ENCODE data around the gene CDH13. TPM values are rescaled to one million over a fixed set of nuclear protein-coding genes. Genes with fewer than 3 reads are reported as not detected.
A peak's percentile ranks its signal among the peaks of the same experiment; 100 is the strongest.

CDH13 gene
- polyA plus RNA-seq, 5 donors = 2.5 to 4.6 (median 3.3) TPM

GRCh38 chr16:82685526-82685925 is 58.8 kb downstream of the CDH13 start:
- no peak for DNase-seq

- no peak for DNase-seq
These were observed 67.6 kb downstream of the CDH13 start for GRCh38 chr16:82694239-82694874.

DNA sequence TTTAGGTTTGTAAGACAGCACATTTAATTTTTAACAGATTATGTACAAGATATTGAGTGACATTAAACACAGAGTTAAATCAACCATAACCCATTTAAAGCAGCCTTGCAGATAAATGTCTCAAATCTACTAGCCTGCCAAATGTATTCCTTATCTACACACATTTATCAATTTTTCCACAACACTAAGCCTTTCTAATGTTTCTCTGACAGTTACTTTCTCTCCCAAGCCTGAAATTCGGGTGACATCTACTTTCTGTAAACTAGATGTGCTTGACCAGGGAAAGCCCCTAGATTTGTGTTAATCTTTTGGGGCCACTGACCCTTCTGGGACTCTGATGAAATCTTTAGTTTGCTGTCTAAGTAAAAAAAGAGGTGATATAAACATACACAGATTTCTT is 69.0 kb downstream of the CDH13 start:
- no peak for DNase-seq

DNA sequence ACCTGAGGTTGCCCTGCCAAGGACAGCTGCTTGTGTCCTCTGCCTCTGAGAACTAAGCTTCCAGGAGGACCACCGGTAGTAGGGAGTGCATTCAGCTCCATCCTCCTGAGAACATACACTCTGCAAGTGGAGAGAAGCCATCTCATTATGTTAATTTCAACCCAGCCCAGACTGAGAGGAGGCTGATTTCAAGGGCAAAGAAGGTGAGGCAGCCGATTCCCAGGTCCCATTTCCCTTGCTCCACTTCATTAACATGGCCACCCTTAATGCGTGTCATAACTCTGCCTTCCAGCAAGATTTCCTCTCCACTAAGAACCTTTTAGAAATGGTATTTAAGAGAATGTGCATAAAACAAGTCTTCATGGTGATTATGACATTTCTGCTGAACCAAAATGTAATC is 72.5 kb downstream of the CDH13 start:
- DNase-seq = no peak

DNA sequence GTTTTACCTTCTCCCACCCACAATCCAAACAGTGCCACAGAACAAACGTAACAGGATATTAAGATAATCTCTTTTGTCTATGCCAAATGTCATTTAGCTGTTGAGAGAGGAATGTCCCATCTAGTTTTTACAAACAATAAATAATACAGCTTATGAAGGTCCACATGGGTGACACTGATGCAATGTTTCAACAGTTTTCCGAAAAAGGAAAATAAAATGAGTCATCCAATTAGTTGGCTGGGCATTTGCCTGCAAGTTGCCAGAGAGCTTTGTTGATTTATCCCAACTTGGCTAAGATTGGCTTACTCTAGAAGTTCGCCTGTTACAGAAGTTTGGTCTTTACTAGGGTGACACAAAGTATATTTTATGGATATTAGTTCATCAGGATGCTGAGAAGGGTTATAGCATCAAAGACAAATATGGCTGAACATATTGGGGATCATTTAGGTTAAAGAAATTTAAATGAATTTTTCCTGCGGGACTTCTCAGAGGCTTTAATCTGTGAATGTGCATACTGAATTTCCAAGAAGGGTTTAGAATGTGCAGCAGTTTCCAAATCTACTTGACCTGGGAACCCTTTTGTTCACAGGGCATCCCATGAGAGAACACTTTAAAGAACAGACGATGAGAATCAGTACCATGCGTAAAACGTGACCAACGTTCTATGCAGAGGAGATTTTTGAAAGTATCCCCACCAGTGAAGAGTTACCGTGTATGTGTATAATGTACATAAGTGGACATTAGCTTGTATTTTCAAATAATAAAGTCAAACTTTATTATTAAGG is 73.1 kb downstream of the CDH13 start:
- no peak for DNase-seq

GRCh38 chr16:82700541-82701235 is 73.9 kb downstream of the CDH13 start:
- no peak for DNase-seq

GRCh38 chr16:82701442-82701955 is 74.7 kb downstream of the CDH13 start:
- DNase-seq = no peak

DNA sequence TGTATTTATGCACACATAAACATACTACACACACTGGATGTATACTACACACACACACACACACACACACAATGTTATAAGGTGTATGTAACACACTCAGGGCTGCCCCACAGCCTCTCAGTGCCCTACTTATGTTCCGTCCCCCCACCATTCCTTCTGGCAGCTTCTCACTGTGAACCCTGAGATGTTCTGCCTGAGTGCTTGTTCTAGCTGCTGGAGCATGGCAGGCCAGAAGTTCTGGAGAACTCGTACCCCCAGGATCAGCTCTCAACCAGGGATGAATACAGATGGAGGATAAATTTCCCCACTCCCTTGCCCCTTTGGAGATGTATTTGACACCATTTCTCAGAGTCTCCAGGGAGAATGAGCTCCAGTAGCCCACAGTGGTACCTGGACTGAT is 76.4 kb downstream of the CDH13 start:
- DNase-seq = no peak

DNA sequence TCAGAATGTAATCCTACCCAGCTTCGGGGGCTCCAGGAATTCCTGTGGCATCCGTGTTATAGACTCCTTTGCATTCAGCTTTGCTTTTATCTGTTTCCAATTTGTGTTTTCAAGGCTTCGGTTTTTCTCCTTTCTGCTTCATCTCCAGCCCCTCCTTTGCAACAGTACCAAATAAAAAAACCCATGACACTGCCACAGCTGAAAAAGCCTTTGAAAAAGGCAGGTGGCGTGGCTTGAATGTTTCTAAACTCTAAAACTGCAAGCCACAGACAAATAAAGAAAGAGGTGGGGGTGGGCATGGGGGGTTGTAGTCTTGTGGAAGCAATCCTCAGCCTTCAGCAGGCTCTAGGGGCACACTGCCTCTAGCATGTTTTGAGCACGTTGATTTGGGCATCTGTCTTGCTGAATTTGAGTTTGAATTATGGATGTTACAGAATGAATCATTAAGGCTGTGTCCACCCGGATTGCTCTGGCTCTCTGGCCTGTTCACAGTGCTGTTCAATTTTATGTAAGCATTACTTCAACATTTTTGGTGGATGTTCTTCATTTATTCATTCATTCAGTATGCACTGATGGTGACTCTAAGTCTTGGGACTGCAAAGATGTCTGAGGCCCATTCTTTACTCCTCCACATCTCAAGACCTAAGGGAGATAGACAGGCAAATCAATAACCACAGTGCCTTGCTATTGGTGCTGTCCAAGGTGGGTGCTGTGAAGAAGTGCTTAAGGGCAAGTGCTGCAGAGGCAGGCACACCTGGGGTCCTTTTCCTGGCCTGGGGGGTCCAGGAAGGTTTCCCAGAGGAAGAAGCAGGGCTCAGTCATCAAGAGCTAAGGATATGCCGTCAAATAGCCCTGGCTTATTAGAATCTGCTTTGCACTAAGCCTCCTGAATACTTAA is 77.4 kb downstream of the CDH13 start:
- no peak for DNase-seq

- DNase-seq = no peak
These were observed 83.2 kb downstream of the CDH13 start for GRCh38 chr16:82709987-82710386.

DNA sequence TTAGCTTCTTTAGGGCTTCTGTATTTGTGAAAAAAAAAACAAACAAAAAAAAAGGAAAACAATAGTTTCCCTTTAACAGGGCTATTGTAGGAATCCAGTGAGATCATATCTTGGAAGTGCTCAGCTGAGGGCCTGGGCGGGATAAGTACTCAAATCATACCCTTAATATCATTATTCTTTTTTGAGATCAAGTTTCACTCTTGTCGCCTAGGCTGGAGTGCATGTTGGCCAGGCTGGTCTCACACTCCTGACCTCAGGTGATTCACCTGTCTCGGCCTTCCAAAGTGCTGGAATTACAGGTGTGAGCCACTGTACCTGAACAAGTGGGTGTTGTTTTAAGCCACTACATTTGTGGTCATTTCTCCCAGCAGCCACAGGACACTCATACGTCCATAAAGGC is 87.0 kb downstream of the CDH13 start:
- DNase-seq = no peak

DNA sequence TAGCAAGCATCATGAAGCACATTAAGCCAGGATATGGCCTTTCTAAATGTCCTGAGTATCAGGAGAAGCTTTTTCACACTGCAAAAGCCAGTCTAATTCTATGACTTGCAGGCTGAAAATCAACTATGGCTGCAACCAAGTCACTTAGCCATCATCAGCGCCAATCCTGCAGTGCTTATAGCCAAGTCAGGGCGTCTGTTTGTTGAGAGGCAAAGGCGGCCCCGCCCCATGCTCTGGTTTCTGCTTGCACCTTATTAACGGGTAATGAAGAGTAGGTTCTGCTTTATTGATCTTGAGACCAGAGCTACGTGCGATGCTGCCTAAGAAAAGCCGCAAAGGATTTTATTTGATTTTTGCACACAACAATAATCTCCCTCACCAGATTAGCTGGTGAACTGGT is 88.4 kb downstream of the CDH13 start:
- DNase-seq = no peak

DNA sequence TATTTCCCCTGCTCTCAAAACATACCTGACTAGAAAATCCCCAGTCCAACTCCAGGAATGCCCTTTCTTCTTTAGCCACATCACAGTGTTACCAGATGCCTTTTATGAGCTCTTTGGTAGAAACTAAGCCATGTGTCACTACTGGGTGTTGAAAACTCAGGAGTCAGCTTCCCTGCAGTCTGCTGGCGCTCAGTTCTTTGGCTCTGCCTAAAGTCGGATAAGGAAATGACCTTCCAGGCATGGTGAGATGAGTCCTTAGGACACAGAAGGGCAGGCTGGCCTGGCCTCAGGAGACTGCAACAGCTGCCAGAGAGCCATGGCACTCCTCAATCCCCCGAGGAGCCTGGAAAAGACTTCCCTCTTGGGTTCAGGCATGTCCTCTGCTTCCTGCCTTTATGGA is 89.1 kb downstream of the CDH13 start:
- DNase-seq = no peak

DNA sequence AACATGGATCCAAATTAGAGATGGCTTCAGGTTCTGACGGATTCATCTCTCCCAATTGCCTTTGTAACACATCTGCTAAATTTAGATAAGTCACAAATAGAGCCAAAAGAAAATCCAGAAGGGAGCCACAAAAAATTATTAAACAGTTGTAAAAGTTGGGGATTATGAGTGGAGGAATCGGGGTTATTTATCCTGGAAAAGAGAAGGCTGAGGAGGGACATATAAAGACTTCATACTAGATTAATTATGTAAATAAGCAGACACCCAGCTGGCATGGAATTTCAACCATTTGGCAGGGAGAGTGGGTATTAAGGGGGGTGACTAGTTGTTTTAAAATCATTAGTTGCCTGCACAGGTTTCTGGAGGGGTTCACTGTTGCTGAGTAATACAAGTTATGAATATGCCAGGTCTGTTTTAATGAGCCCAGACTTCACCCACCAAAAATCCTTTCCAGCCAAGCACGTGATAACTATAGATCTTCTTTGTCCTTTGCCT is 89.6 kb downstream of the CDH13 start:
- no peak for DNase-seq

GRCh38 chr16:82720414-82720813 is 93.6 kb downstream of the CDH13 start:
- no peak for DNase-seq

GRCh38 chr16:82726306-82726705 is 99.5 kb downstream of the CDH13 start:
- DNase-seq = no peak

DNA sequence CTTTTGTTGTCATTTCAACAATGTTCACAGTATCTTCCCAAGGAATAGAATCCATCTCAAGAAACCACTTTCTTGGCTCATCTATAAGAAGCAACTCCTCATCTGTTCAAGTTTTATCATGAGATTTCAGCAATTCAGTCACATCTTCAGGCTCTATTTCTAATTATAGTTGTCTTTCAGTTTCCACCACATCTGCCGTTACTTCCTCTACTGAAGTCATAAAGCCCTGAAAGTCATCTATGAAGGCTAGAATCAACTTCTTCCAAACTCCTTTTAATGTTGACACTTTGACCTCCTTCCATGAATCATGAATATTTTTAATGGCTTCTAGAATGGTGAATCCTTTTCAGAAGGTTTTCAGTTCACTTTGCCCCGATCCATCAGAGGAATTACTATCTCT is 102.1 kb downstream of the CDH13 start:
- no peak for DNase-seq

- peak; percentile 11 to 50 for DNase-seq
These were observed 104.1 kb downstream of the CDH13 start for GRCh38 chr16:82730901-82731300.

DNA sequence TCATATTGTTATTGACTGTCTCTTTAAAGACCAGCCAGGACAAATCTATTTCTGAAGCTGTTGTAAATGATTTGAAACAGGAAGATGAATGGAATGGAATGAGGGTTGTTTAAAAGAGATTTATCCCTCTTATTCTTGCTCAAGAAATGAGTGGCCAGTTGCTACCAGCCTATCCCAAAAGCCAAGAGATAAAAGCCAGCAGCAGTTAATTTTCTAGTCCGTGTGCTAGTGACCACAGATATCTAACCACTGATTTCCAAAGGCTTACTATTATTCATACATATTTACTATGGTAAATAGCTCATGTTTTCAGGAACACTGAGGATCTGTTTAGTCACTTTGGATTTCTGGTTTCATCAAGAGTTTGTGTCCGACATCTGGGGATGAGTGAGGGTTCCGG is 105.7 kb downstream of the CDH13 start:
- DNase-seq = no peak

- DNase-seq = no peak
These were observed 108.4 kb downstream of the CDH13 start for GRCh38 chr16:82735186-82735585.

GRCh38 chr16:82735673-82736091 is 108.9 kb downstream of the CDH13 start:
- DNase-seq = no peak

DNA sequence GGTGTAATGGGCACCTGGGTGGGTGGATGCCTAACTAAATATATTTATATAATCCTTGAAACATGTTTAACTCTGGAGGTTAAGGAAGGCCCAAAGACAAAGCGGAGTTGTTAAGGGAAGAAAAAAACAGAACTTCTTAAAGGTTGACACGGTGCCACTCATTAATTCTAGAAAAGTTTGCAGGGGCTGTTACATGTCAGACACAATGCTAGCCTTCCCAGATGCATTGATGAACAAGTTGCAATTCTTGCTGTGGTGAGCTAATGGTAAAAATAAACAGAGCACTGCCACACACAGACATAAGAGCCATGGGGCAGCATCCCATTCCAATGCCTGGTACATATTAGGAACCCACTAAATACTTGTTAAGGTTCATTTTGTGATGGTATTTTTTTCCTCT is 109.5 kb downstream of the CDH13 start:
- DNase-seq = no peak
